ENCODE results near the gene DQX1.

The DQX1 gene

DNA sequence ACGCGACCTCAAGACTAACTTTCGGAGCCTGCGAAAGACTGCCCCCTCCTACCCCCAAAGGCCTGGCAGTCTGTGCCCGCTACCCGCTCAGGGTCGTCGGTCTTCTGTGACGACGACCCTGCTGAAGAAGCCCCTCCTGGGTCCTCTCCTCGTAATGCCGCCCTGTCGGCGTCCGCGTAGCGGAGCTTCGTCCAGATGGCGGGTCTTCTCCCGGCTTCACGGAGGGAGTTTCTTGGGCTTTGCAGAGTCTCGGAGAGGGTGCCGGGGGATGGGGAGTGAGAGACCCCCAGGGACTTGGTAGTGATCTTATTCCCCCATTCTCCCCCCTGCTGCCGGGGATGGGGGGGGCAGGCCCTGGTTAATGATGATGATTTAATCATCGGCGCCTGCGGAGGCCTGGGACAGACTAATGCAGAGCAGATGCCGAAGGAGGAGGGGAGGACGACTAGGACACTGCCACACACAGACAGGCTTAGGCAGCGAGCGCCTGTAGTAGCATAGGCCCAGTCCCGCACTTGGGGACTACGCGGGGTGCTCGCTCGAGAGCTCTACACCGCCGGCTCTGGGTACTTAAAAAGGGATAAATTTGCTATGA lies 18.0 kb downstream of the DQX1 start:
- no peak for DNase-seq

DNA sequence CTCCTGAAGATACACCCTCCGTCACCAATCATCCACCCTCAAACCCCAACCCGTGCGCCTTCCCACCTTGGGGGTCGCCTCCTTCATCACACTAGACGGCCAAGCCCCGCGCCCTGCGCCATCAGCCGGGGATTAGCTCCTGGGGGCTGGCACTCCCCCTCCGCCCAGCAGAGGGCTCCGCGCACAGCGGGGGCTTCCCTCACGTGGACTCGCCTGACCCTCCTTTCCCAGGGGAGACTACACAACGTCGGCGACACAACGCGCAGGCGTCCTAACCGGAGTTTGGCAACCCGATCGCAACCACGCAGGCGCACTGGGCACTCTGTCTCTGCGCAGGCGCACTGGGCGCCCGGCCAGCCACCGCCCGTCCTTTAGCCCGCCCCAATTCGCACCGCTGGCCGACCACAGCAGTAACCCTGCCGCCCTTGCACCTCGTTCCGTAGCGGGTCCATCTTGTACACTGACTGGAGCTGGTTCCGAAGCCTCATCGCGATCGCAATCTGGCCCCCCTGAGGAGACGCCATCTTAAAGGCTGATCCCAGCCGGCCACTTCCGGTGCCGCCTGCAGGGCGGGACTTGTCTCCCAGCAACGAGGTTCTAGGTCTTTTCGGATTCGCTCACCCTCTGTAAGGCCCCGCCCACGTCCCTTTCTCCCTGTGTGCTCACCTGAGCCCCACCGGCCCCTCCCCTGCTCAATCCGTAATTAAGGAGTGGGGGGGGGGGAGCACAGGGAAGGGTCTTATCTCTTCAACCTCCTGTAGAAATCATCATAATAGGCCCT lies 18.7 kb downstream of the DQX1 start, which contains the start of gene PCGF1:
PCGF1 (minus strand) TSS at position 551 of the 781 bp plus-strand sequence; CDS start at position 524, 27 bp downstream.
- DNase-seq = peak; percentile 97

DNA sequence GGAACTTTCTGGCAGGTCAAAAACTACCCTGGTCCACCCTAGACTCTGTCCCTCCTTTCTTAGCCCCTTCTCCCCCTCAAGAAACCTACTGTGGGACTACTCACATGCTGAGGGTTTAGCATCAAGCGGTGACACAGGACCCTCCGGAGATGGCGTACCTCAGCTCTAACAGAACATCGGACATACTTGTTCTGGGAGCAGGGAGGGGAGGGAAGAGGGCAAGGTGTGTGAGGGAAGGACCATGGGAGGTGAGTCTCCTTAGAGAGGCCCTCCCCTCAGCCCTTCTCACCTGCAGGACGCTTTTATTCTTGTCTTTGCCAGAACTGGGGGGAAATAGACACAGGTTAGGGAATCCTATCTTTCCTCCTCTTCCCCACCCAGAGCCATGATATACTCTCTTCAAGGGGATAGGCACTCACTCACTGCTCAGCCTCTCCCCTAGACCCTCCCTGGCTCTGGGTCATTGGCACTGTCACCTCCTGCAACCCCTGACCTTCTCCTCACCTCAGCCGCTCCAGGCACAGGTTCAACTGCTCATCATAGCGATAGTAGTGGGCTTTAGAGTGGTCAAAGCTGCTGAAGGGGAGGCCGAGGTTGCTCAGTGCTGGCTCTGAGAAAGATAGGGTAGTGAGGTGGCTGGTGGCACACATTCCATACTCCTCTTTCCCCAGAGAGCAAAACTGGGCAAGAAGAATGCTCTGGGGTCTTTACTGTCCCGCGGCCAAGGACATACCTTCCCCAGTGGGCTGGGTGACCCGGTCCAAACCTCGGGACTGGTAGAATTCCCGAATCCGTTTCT lies 20.4 kb downstream of the DQX1 start:
- no peak for DNase-seq

DNA sequence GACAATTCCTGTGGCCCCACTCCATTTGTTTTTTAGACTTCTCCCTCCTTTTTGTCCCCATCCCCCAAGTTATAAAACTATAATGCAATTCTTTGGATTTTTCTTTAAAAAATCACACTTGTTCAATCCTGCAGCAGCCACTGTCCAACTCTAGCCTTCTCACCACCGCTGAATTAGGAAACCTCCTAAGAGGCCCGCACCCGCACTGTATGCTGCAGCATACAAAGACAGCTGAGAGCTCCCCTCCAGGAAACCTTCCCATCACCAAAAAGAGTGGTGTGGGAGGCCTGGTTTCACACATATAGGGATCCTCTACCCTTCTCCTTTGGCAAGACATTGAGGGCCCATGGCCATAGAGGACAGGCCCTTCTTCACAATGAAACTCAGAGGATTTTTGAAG lies 21.4 kb downstream of the DQX1 start:
- no peak for DNase-seq

DNA sequence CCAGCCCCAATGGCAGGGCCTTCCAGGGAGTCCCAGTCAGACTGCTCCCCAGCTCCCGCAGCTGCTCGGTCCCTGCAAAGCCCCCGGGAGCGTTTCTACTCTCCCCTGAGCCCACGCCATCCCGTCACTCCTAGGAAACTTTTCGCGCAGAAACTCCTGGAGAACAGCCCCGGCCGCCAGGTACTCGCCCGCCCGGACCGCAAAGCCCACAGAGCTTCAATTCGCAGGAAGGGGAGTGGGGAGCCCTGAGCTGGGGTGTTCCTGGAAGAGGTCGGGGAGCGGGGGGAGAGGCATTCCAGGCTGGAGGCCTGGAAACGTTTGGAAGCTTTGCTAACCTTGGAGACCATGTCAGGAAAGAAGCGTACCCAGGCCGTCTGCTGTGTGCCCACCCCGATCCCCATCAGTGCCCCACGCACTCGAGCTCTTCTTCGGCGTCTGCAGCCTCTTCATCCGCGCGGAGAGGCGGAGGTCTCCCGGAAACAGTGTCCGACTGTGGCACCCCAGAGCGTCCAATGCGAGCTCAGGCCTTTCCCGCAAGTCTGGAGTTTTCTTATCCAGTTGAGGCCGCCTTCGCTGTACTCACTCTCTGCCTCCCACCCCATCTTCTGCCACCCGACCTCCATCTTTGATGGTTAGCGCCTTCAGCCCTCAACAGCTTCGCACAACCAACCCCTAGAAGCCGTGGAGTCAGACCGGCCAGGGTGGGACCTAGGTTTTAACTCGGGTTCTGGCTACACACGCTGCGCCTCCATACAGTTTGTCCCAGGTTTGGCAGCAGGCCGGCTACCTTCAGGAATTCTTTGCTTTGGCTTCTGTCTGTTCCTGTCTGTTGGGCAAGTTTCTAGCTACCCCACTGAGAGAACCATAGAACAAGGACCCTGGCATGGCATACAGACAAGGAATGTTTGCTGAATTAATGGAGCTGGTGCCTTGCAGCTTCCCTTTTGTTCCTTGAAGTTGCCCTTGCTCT lies 22.2 kb downstream of the DQX1 start:
- DNase-seq = no peak

DNA sequence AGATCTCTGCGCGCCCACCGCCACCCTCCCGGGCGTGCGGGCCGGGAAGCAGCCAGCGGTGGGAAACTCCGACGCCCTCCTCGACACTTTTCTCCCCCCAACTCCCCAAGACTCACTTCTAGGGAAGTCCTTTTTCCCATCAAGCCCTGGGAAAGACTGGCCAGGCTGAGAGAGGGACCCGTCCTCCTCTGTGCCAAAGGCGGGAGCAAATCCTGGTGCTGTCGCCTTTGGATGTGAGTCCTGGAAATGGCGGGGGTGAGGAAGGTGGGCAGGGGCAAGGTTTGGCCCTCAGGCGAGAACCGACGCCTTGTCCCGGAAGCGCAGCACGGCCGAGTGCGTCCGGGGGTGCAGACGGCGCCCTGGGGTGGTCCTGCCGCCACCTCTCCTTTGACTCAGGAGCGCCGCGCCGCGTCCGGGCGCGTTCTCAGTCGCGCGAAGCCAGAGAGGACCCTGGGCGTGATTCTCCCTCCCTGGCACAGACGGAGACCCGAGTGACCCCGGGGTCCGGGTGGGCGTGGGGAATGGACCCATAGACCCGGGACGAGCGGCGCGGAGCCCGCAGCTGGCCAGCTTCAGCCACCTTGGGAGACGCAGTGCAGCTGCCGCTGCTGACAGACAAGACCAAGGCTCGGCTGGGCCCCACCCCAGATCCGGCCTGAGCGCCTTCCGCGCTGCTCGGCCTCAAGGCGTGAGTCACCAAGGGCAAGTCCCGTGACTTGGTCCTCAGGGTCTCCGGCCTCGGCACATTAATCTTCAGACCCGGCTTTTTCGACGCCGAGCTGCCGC lies 23.1 kb downstream of the DQX1 start:
- no peak for DNase-seq

DNA sequence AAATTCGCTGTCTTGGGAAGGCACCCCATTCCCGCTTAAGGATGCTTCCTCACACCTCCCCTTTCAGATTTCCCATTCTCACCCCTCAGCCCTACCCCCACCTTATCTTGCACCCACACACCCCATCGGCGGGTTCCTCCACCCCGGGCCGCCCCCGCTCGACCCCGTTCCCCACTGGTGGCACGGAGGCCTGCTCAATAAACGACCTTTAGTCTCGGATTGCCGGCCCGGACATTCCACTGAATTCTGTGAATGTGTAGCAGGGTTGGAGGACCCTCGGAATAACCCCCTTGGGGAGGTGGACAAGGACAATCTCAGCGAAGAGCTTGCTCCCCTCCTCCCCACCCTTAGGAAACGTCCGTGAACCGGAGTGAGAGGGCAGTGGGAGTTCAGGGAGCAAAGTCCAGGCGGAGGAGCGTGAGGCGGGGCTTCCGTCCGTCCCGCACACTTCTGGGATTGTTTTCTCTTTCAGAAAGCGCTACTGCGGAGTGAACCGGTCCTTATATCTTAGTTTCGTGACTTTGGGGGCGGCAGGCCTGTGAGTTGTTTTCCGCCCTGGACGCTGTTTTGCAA lies 23.8 kb downstream of the DQX1 start:
- DNase-seq = no peak

DNA sequence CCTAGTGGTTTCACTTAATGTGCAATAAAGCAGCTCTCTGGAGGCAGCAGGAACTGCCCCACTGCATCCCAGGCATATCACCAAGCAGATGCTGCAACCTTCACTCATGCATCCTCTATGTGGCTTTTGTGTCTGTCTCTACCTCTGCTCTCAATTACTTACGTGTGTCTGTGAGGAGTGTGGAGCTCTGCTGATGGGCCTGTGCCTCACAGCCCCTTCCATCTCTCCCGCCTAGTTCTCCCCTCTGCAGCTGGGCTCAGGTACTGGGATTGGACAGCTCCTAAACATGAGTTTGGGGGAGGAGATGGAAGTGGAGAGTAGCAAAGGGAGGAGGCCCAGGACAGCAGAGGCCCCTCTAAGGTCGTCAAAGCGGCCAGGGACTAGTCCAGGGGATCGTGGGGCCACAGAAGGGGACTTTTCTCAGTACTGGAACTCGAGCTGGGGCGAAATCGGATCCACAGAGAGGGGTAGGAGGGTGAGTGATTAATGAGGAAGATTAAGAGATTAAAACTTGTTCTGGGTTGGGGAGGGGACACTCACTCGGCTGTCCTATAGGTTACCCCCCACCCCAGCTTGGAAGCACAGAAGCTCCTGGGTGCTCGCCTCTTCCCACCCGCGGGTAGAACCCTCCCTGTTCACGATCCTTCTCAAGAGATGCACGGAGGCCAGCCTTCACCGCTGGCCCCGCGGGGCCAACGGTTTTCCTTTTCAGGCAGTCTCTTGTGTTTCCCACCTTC lies 24.5 kb downstream of the DQX1 start:
- DNase-seq = no peak

DNA sequence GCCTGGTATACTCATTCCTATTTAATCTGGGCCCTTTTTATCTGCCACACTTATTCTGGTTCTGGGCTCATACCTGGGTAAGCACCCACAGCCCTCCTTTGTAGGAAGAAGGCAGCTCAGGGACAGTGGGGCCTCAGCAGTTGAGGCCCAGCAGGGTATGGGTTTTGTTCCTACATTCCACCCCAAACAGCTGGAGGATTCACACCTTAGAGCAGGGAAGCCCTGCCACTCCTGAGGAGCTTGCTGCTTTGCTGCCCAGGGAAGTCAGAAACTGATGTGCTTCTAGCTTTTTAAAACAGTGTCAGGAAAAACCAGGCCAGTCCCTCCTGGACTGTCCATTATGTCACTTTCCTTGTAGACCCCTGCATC lies 25.5 kb downstream of the DQX1 start:
- DNase-seq = no peak

DNA sequence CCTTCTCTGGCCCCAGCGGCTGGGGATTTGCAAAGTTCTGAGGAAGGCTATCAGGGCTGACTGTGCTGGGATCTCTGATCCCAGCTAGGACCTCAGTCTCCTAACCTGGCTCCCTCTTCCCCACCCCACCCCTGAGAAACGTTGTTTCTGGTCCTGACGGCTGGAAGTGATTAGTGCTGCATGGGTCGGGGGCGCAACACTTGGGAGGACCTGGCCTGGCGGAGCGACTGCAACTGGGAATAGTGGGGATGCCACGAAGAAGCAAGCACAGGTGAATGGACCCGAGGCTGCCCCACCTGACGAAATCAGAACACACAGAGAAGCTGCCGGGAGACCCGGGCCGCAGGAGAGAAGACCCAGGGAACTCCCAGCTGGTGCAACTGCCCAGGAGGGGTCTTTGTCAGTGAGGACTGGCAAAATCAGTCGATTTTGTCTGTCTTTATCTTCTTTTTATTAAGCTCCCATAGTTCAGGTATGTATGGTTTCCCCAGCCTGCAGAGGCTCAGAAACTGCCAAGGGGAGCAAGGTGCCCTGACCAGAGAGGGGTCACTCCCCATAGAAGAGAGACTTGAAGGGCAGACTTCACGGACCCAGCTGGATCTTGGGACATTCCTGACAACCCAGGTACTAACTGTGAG lies 26.0 kb downstream of the DQX1 start:
- no peak for DNase-seq

DNA sequence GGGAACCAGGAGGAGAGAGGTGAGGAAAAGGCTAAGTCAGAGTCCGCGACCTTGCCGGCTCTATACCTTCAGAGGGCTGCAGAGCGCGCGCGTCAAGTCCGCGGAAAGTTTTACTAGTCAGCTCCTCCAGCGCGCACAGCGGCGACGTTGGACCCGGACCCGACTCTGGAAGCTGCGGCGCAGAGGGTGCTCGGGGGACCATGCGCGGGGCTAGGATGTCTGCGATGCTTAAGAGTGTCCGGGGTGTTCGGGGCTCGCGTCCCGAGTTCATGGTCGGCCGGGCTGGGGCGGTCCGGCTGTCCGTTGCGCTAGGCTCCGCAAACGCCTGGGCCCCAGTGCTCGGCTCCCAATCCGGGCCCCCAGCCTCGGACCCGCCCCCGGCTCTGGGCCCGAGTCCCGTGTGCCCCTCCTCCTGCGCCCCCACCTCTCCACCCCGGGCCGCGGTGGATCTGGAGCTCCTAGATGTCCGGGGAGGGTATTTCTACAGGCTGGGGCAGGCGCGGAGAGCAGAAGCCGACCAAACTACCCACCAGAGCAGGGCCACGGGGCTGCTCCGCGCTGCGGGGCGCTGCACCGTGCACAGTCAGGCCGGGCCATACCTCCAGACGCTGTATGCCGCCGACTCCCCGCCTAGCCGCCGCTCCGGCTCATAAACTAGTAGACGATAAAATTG lies 26.6 kb downstream of the DQX1 start, which contains the start of gene LBX2:
LBX2 (minus strand) TSS at position 337 of the 673 bp plus-strand sequence; CDS start at position 271, 66 bp downstream.
- DNase-seq = no peak

DNA sequence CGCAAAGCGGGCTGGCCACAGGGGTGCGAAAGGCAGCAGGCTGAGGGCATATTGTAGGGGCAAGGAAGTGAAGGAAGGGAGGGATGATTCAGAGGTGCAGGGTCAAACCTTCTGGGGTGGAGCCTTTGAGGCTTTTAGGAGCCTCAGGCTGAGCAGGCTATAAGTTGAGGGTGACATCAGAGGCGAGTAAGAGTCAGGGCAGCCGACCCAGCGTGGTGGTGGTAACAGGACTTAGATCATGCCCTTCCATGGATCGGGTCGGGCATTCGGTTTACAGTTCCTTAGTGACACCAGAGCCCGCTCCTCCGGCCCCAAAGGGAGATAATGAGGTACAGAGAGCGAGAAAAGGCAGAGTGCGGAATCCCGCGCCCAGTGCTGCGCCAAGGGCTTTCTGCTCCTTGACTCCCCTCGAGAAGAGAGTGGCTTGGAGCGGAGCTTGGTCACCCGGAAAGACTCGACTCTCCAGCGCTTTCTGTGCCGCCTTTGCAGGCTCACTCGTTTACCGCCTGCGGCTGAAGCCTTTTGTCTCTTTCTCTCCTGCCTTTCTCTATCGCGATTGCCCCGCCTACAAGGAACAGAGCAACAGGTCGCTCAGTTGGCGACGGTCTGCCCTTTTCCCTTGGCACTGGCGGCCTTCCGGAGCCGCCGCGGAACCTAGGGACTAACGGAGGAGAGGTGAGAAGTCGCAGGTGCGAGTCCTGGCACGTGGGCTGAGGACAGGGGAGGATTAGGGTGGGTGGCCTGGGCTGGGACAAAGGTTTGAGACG lies 27.3 kb downstream of the DQX1 start:
- DNase-seq = no peak

DNA sequence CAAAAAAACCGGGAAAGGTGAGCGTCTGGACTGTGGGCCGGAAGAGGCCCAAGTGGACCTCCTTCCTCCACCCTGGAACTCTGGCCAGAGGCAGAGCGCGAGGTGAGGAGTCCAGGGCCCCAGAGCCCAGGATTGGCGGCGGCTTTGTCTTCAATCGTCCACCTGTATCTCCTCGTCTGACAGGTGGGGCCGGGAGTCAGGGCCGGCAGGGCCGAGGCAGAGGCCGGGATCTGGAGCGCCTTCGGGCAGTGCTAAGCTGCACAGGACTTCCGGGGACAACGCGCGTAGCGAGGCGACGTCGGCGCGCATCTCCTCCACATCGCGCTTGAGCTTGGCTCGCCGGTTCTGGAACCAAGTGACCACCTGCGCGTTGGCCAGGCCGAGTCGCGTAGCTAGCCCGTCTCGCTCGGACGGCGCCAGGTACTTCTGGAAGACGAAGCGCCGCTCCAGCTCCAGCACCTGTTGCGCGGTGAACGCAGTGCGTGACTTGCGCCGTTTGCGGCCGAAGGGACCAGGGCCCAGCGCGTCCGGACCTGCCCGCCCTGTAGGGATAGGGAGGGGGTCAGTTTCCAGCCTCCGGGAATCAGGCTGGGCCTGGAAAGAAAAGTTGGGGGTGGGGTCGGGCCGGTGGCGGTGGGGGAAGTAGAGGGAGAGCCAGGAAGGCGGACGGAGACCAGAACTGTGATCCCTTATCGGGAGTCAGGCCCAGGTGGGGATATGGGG lies 28.1 kb downstream of the DQX1 start:
- DNase-seq = no peak

DNA sequence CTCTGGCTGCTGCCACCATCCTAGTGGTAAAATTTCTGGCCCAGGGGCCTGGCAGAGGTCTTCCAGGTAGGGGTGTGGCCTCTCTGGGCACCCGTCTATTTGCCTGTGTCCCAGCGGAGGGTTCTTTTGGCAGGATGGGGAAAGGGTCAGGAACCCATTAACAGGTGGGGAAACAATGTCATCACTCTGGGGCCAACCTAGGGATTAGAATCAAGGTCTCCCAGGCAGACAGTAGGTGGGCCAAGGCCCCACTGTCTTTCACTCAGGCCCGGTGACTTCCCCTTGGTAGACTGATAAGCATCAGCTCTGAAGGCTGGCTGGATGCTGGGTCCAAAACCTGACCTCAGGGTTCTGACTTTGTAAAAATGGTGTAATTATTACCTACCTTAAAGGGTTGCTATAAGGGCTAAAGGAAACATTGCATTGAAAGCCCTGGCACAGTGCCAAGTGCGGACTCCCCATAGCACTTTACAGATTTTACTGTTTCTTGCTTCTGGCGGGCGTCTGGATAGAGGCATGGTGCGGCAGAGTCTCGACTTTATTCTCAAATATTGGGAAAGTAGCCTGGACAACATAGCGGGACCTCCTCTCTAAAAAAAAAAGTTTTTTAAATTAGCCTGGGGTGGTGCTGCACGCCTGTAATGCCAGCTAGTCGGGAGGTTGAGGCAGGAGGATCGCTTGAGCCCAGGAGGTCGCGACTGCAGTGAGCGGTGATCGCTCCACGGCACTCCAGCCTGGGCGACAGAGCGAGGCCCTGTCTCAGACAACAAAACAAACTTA lies 28.8 kb downstream of the DQX1 start:
- no peak for DNase-seq

DNA sequence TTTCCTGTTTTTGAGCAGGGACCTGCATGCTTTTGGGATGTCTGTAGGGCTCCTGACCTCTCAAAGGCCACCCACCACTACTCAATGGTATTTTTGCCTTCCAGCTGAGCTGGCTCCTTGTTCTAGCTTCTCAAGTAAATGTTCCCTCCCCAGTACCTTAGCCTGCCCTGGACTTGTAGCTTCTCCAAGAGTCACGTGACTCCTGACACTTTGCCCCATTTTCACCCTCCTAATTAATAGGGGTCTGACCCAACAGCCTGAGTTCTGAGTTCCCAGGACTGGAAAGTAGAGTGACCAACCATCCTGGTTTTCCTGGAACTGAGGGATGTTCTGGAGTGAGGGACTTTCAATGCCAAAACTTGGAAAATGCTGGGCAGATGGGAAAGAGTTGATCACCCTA lies 30.6 kb downstream of the DQX1 start:
- DNase-seq = no peak

DNA sequence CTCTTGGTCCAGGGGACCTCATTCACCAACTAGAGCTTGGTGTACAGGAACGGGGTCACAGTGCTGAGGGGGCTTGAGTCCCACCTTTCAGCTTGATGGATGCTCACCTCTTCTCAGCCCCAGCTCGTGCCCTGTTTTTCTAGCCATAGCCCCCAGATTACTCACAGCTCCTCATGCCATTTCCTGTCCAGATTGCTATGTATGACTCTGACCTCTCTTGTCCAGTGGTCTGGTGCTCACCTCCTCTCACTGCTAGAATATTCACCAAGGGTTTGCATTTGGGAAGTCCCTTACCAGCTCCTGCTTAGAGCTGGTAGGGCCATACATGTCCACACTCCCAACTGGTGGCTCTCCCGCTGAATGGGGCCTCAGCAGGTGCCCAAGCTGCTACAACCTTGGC lies 32.5 kb downstream of the DQX1 start:
- DNase-seq = no peak
